Astrocyte (in vitro differentiated cells and primary cell): ENCODE results near the gene ALDOB.

Experiments used
- CTCF ChIP-seq: IDR thresholded peaks from 2 replicates; pipeline ENCODE4 v1.5.1; 2011; ENCODE audit warnings: low read depth, mild to moderate bottlenecking, inconsistent platforms, low read length, moderate library complexity; ENCODE audit not compliant: insufficient read depth
- EZH2 ChIP-seq: IDR thresholded peaks from 2 replicates; pipeline ENCODE4 v1.6.1; 2012; ENCODE audit warnings: mild to moderate bottlenecking, low read length, inconsistent platforms; ENCODE audit not compliant: insufficient read depth

- TF ChIP-seq CTCF (no peak), EZH2 (no peak)
Measured at GRCh38 chr9:101477214-101477613, 41.6 kb upstream of the ALDOB start.
